Amniotic stem cell (primary cell): ENCODE results near the gene BCL2L12.
"Not testable (repeated sequence)": the region's sequence is repeated elsewhere in the genome, so short reads cannot be mapped to it uniquely, and the experiment has no call there.

Source experiments
- DNase-seq: peaks from one replicate; lab custom pipeline; 2025; lab: John Stamatoyannopoulos, UW

BCL2L12 gene

GRCh38 chr19:49713236-49713845 is 47.6 kb downstream of the BCL2L12 start:
- DNase-seq = no peak

- DNase-seq = no peak
These were observed 50.4 kb downstream of the BCL2L12 start for GRCh38 chr19:49716154-49716553.

- DNase-seq = no peak
These were observed 52.8 kb downstream of the BCL2L12 start for GRCh38 chr19:49718511-49718910.

- DNase-seq = no peak
These were observed 53.3 kb downstream of the BCL2L12 start for GRCh38 chr19:49718991-49719390.

- DNase-seq = not testable (repeated sequence)
These were observed 53.7 kb downstream of the BCL2L12 start for GRCh38 chr19:49719420-49719819.
